ENCODE measurements around the gene EPGN.

Gene EPGN

GRCh38 chr4:74282926-74283325 is 25.3 kb upstream of the EPGN start:
- no peak for TF ChIP-seq FOXP2 (optimal IDR thresholded peaks at IDR 0.05; ENCODE audit: borderline replicate concordance, extremely low read depth, extremely low read length, insufficient read depth)
- TF ChIP-seq TAF1 (IDR thresholded peaks at IDR 0.05; ENCODE audit: borderline replicate concordance, insufficient read depth, low read length) = no peak

- TF ChIP-seq FOXP2 (optimal IDR thresholded peaks at IDR 0.05; ENCODE audit: borderline replicate concordance, extremely low read depth, extremely low read length, insufficient read depth) = no peak
Observed at GRCh38 chr4:74283614-74284013, 24.7 kb upstream of the EPGN start.

GRCh38 chr4:74284053-74284452 is 24.2 kb upstream of the EPGN start:
- TF ChIP-seq REST (IDR thresholded peaks at IDR 0.05; ENCODE audit: insufficient read depth in 1 of 2, low read depth in 2 of 2, low read length in 2 of 2) = no peak
- TF ChIP-seq FOXP2 (optimal IDR thresholded peaks at IDR 0.05; ENCODE audit: borderline replicate concordance, extremely low read depth, extremely low read length, insufficient read depth) = no peak
- TF ChIP-seq SIN3A (IDR thresholded peaks at IDR 0.05; ENCODE audit: borderline replicate concordance, insufficient read depth, low read length) = no peak
- no peak for TF ChIP-seq TAF1 (IDR thresholded peaks at IDR 0.05; ENCODE audit: borderline replicate concordance, insufficient read depth, low read length)

GRCh38 chr4:74287164-74287563 is 21.1 kb upstream of the EPGN start:
- TF ChIP-seq TAF1 (IDR thresholded peaks at IDR 0.05; ENCODE audit: borderline replicate concordance, insufficient read depth, low read length) = no peak
- no peak for TF ChIP-seq FOXP2 (optimal IDR thresholded peaks at IDR 0.05; ENCODE audit: borderline replicate concordance, extremely low read depth, extremely low read length, insufficient read depth)
- TF ChIP-seq REST (IDR thresholded peaks at IDR 0.05; ENCODE audit: insufficient read depth in 1 of 2, low read depth in 2 of 2, low read length in 2 of 2) = no peak
- no peak for TF ChIP-seq SIN3A (IDR thresholded peaks at IDR 0.05; ENCODE audit: borderline replicate concordance, insufficient read depth, low read length)
- no peak for TF ChIP-seq POLR2AphosphoS5 (IDR thresholded peaks at IDR 0.05; ENCODE audit: low read depth, low read length)

GRCh38 chr4:74287791-74288190 is 20.5 kb upstream of the EPGN start:
- no peak for TF ChIP-seq FOXP2 (optimal IDR thresholded peaks at IDR 0.05; ENCODE audit: borderline replicate concordance, extremely low read depth, extremely low read length, insufficient read depth)
- TF ChIP-seq SIN3A (IDR thresholded peaks at IDR 0.05; ENCODE audit: borderline replicate concordance, insufficient read depth, low read length) = no peak
- TF ChIP-seq POLR2AphosphoS5 (IDR thresholded peaks at IDR 0.05; ENCODE audit: low read depth, low read length) = no peak
- TF ChIP-seq TAF1 (IDR thresholded peaks at IDR 0.05; ENCODE audit: borderline replicate concordance, insufficient read depth, low read length) = no peak
- TF ChIP-seq REST (IDR thresholded peaks at IDR 0.05; ENCODE audit: insufficient read depth in 1 of 2, low read depth in 2 of 2, low read length in 2 of 2) = no peak

GRCh38 chr4:74291471-74291870 is 16.8 kb upstream of the EPGN start:
- TF ChIP-seq REST (IDR thresholded peaks at IDR 0.05; ENCODE audit: insufficient read depth in 1 of 2, low read depth in 2 of 2, low read length in 2 of 2) (no peak), FOXP2 (optimal IDR thresholded peaks at IDR 0.05; ENCODE audit: borderline replicate concordance, extremely low read depth, extremely low read length, insufficient read depth) (no peak), POLR2AphosphoS5 (IDR thresholded peaks at IDR 0.05; ENCODE audit: low read depth, low read length) (no peak), SIN3A (IDR thresholded peaks at IDR 0.05; ENCODE audit: borderline replicate concordance, insufficient read depth, low read length) (no peak), TAF1 (IDR thresholded peaks at IDR 0.05; ENCODE audit: borderline replicate concordance, insufficient read depth, low read length) (no peak)
